ENCODE data around the gene PDLIM1. TPM values are rescaled to one million over a fixed set of nuclear protein-coding genes. Genes with fewer than 3 reads are reported as not detected.

The PDLIM1 gene
- total and polyA plus RNA-seq, 10 of the 15 experiments (the other 5 are each of a cell fraction or from before 2014, with no cell fraction given), result 95.7 to 714 (median 309) TPM

DNA sequence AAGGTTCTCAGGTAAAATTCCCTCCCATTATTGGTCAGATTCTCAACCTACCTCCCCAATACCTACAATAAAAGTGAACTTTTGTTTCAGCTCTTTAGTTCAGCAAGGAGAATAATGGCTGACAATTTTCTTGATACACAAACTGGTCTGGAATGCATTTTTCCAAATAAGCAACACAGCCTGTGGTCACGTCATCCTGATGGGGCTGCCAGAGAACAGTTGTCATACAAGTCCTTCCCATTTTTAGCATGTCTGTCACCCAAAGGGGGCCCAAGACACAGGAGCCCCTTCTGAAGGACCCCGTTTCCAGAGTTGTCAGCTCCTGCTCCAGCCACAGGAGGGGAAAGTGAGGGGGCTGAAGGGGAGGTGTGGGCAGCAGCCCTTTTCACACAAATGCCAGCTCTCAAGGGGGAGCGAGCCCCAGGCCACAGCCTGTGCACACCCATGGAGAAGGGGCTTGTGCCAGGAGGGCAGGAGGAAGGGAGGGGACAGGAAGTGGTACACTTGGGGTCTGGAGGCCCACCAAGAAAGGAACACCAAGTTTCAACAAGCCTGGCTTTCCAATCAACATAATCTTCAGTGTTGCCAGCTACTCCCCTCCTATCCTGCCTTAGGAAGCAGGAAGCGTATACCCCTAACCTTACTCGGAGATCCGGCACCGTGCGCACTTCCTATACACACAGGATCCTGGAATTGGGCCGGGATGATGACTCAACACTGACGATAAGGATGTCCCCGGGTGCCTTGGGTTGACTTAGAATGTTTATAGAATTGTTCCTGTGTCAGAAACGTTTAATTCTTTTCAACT lies 43.4 kb upstream of the PDLIM1 start:
- RAD21 ChIA-PET (ENCODE audit: unreplicated experiment), result no interaction called here
- Histone ChIP-seq H3K27ac (ENCODE audit: control insufficient read depth, insufficient read depth) (no peak overlapping the region), H3K79me2 (ENCODE audit: control insufficient read depth, insufficient read depth, low read length) (no peaks in the 10 kb centered on the region), H2AFZ (ENCODE audit: control insufficient read depth, low read depth, low read length) (no peak overlapping the region), H3K9ac (ENCODE audit: control insufficient read depth, insufficient read depth, low read length) (no peak overlapping the region), H3K27me3 (replicated peaks in 1 of 2; ENCODE audit: control insufficient read depth in 2 of 2, insufficient read depth in 2 of 2, low read length in 1 of 2) (no peaks in the 10 kb centered on the region), H3K4me1 (ENCODE audit: control insufficient read depth, insufficient read depth, low read length) (peaks cover 2% of the 10 kb centered on the region; the same call in 1 of the 2 replicates), H3K4me2 (ENCODE audit: control insufficient read depth, insufficient read depth) (no peak overlapping the region), H3K36me3 (ENCODE audit: control insufficient read depth in 2 of 2, insufficient read depth in 2 of 2, low read length in 1 of 2) (no peaks in the 10 kb centered on the region; a peak in 1 of 4 replicates), H4K20me1 (ENCODE audit: control insufficient read depth, insufficient read depth) (no peaks in the 10 kb centered on the region), H3K4me3 (no peak overlapping the region), H3K9me3 (replicated peaks; ENCODE audit: control insufficient read depth, insufficient read depth, low read length) (no peaks in the 10 kb centered on the region)
- SMC1A ChIA-PET (ENCODE audit: uncharacterized antibody, unreplicated experiment), result interaction anchor here (0.6 to 1.6 kb wide), 3 partner anchors 11 to 495 kb away, joined by 3 to 4 read pairs (median 3); no protein-coding TSS in a partner anchor
- DNase-seq (ENCODE audit: low read depth, low spot score) (no peak), ATAC-seq (no peak), FAIRE-seq (no peak)
- 70% methylated on average over 12 of the region's 12 CpGs for WGBS (ENCODE audit: insufficient coverage, insufficient replicate concordance, low lambda C conversion rate, missing lambda C conversion rate)
- in situ Hi-C loops (cut with MboI), result no loop called here
- no TSS peak for BruUV-seq (replicated peaks)
- intact Hi-C loops (cut with micrococcal nuclease; ENCODE audit: unreplicated experiment), result no loop called here
- CTCF ChIA-PET, result interaction anchor here (1.3 kb wide), 1 partner anchor 15 kb away, joined by 3 read pairs; no protein-coding TSS in a partner anchor
- TF ChIP-seq EZH2 (IDR thresholded peaks at IDR 0.05; ENCODE audit: borderline replicate concordance, control insufficient read depth, low read depth, low read length) (no peak), EGR1 (IDR thresholded peaks at IDR 0.05; ENCODE audit: borderline replicate concordance in 1 of 2, low read depth in 2 of 2, low read length in 2 of 2) (no peak)
- POLR2A ChIA-PET, result no interaction called here

DNA sequence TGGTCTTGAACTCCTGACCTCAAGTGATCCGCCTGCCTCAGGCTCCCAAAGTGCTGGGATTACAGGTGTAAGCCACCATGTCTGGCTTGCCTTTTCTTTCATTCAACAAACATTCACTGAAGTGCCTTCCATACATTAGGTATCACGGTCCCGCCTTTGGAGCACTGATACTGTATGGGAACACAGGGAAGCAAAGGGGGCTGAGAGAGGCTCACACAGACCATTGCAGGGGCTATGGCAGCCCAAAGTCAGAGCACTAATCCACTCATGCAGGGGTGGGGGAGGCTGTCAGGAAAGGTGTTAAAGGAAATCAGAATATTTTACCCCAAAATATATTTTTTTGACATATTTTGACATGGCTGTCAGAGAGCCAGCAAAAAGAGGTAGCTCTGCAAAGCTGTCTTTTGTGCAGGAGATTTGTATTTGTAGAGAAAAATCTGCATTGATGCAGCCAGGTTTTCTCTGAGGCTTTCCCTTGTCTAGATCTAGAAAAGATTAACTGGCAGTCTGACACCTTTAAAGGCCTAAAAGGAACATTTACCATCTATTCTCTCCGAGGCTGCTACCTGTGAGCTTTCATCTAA lies 42.0 kb upstream of the PDLIM1 start:
- ATAC-seq (no peak), DNase-seq (ENCODE audit: low read depth, low spot score) (no peak), FAIRE-seq (no peak)
- H3K9ac ChIP-seq (ENCODE audit: control insufficient read depth, insufficient read depth, low read length), result no peak overlapping the region
- H3K36me3 ChIP-seq (ENCODE audit: control insufficient read depth in 2 of 2, insufficient read depth in 2 of 2, low read length in 1 of 2), result no peaks in the 10 kb centered on the region; a peak in 1 of 4 replicates
- ChIA-PET POLR2A (no interaction called here), SMC1A (ENCODE audit: uncharacterized antibody, unreplicated experiment) (interaction anchor here (0.6 to 1.6 kb wide), 4 partner anchors 9 to 28 kb away, joined by 3 to 4 read pairs (median 3); no protein-coding TSS in a partner anchor), CTCF (interaction anchor here (0.6 kb wide), 1 partner anchor 684 kb away, joined by 3 read pairs; no protein-coding TSS in a partner anchor), RAD21 (ENCODE audit: unreplicated experiment) (no interaction called here)
- intact Hi-C loops (cut with micrococcal nuclease; ENCODE audit: unreplicated experiment) (no loop called here), in situ Hi-C loops (cut with MboI) (no loop called here)
- H4K20me1 ChIP-seq (ENCODE audit: control insufficient read depth, insufficient read depth), result no peaks in the 10 kb centered on the region
- no peaks in the 10 kb centered on the region for H3K79me2 ChIP-seq (ENCODE audit: control insufficient read depth, insufficient read depth, low read length)
- H3K27ac ChIP-seq (ENCODE audit: control insufficient read depth, insufficient read depth), result no peak overlapping the region
- H3K4me2 ChIP-seq (ENCODE audit: control insufficient read depth, insufficient read depth), result no peak overlapping the region
- 80% methylated on average over 4 of the region's 4 CpGs for WGBS (ENCODE audit: insufficient coverage, insufficient replicate concordance, low lambda C conversion rate, missing lambda C conversion rate)
- no peaks in the 10 kb centered on the region for H3K27me3 ChIP-seq (replicated peaks in 1 of 2; ENCODE audit: control insufficient read depth in 2 of 2, insufficient read depth in 2 of 2, low read length in 1 of 2)
- H3K4me1 ChIP-seq (ENCODE audit: control insufficient read depth, insufficient read depth, low read length), result no peaks in the 10 kb centered on the region
- H3K4me3 ChIP-seq, result no peak overlapping the region
- BruUV-seq (replicated peaks), result no TSS peak
- no peaks in the 10 kb centered on the region for H3K9me3 ChIP-seq (replicated peaks; ENCODE audit: control insufficient read depth, insufficient read depth, low read length)
- H2AFZ ChIP-seq (ENCODE audit: control insufficient read depth, low read depth, low read length), result no peak overlapping the region
- no peak for TF ChIP-seq KAT2A (conservative IDR thresholded peaks at IDR 0.05; ENCODE audit: control insufficient read depth, low read depth, low read length)
- TF ChIP-seq NBN (IDR thresholded peaks at IDR 0.05), result no peak
- TF ChIP-seq CREB1 (IDR thresholded peaks at IDR 0.05; ENCODE audit: low read depth), result no peak
- TF ChIP-seq, protein P1, sequence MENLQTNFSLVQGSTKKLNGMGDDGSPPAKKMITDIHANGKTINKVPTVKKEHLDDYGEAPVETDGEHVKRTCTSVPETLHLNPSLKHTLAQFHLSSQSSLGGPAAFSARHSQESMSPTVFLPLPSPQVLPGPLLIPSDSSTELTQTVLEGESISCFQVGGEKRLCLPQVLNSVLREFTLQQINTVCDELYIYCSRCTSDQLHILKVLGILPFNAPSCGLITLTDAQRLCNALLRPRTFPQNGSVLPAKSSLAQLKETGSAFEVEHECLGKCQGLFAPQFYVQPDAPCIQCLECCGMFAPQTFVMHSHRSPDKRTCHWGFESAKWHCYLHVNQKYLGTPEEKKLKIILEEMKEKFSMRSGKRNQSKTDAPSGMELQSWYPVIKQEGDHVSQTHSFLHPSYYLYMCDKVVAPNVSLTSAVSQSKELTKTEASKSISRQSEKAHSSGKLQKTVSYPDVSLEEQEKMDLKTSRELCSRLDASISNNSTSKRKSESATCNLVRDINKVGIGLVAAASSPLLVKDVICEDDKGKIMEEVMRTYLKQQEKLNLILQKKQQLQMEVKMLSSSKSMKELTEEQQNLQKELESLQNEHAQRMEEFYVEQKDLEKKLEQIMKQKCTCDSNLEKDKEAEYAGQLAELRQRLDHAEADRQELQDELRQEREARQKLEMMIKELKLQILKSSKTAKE (IDR thresholded peaks at IDR 0.05; ENCODE audit: low read depth, poor library complexity, severe bottlenecking), result no peak
- TF ChIP-seq NFIC (IDR thresholded peaks at IDR 0.05; ENCODE audit: low read depth, low read length), result no peak
- no peak for TF ChIP-seq TCF7 (IDR thresholded peaks at IDR 0.05; ENCODE audit: borderline replicate concordance)
- no peak for TF ChIP-seq SMAD1 (IDR thresholded peaks at IDR 0.05; ENCODE audit: low read depth, partially characterized antibody)
- TF ChIP-seq ZSCAN29 (IDR thresholded peaks at IDR 0.05), result no peak
- TF ChIP-seq ZNF622 (IDR thresholded peaks at IDR 0.05), result no peak
- TF ChIP-seq SREBF2 (IDR thresholded peaks at IDR 0.05; ENCODE audit: low read length), result no peak

Measured in GM12878 (cell line).